PC-3 (cell line): Measurements from ENCODE around the gene RDM1. TPM values are rescaled to one million over a fixed set of nuclear protein-coding genes. Genes with fewer than 3 reads are reported as not detected.

Source experiments
- ATAC-seq: fragments of 200-7000 bp; cut with Tn5 transposase; 2 replicates; pipeline ENCODE4 v1.9.1; 2020; ENCODE audit warnings: mild to moderate bottlenecking, moderate library complexity
- BruUV-seq: library from RNA; stranded (reverse); fragments of 400-500 nt; replicated peaks from 2 replicates; lab custom pipeline; 2021; lab: Mats Ljungman, UMichigan
- CTCF ChIA-PET: fragments of 300-600 bp; sonication (Branson Sonifier 250); formaldehyde crosslinking; loops from one replicate; lab custom pipeline; 2022; ENCODE audit warnings: antibody characterized with exemption; lab: Charles Lee
- POLR2A ChIA-PET: fragments of 300-600 bp; sonication (Branson Sonifier 250); formaldehyde crosslinking; loops from one replicate; lab custom pipeline; 2022; ENCODE audit warnings: antibody characterized with exemption; ENCODE audit not compliant: unreplicated experiment; lab: Charles Lee
- DNase-seq: peaks from one replicate; pipeline ENCODE4 v3.0.0-alpha.2; 2015
- H2AFZ ChIP-seq: fragments of 300-600 bp; sonication (generic); 2 replicates; pipeline ENCODE4 v1.6.0; 2016; ENCODE audit warnings: antibody characterized with exemption, low read length
- H3F3A ChIP-seq: fragments of 300-600 bp; sonication (generic); one replicate; pipeline ENCODE4 v1.6.0; 2017; ENCODE audit warnings: antibody characterized with exemption, low read length, control low read depth, mild to moderate bottlenecking; ENCODE audit not compliant: unreplicated experiment
- H3K27ac ChIP-seq: fragments of 300-600 bp; sonication (generic); 2 replicates; pipeline ENCODE4 v1.5.1; 2016; ENCODE audit warnings: mild to moderate bottlenecking, low read length
- H3K27me3 ChIP-seq: fragments of 300-600 bp; sonication (generic); 2 replicates; pipeline ENCODE4 v1.6.1; 2016; ENCODE audit warnings: low read length, mixed read lengths
- H3K36me3 ChIP-seq: fragments of 300-600 bp; sonication (generic); 2 replicates; pipeline ENCODE4 v1.6.1; 2016; ENCODE audit warnings: low read depth, mixed run types, low read length, mixed read lengths
- H3K4me1 ChIP-seq: fragments of 300-600 bp; sonication (generic); 2 replicates; pipeline ENCODE4 v1.5.1; 2016; ENCODE audit warnings: low read length; ENCODE audit not compliant: insufficient read depth
- H3K4me2 ChIP-seq: fragments of 300-600 bp; sonication (generic); 2 replicates; pipeline ENCODE4 v1.6.0; 2016; ENCODE audit warnings: low read length
- H3K4me3 ChIP-seq: fragments of 300-600 bp; sonication (generic); 2 replicates; pipeline ENCODE4 v1.5.1; 2016; ENCODE audit warnings: mild to moderate bottlenecking, low read length, mixed read lengths
- H3K79me2 ChIP-seq: fragments of 300-600 bp; sonication (generic); 2 replicates; pipeline ENCODE4 v1.6.1; 2017; ENCODE audit warnings: low read length, mixed read lengths
- H3K9ac ChIP-seq: fragments of 300-600 bp; sonication (generic); 2 replicates; pipeline ENCODE4 v1.6.0; 2016; ENCODE audit warnings: mild to moderate bottlenecking, low read length
- H3K9me2 ChIP-seq: fragments of 300-600 bp; sonication (generic); replicated peaks from 2 replicates; pipeline ENCODE4 v1.6.1; 2016; ENCODE audit warnings: mixed run types, low read length, mixed read lengths
- H3K9me3 ChIP-seq: fragments of 300-600 bp; sonication (generic); 2 replicates; pipeline ENCODE4 v1.6.1; 2016; ENCODE audit warnings: low read length, mixed read lengths
- H4K20me1 ChIP-seq: fragments of 300-600 bp; sonication (generic); 2 replicates; pipeline ENCODE4 v1.6.1; 2016; ENCODE audit warnings: low read length, mixed read lengths
- EZH2 ChIP-seq: fragments of 300-600 bp; sonication (generic); IDR thresholded peaks from one replicate; pipeline ENCODE4 v1.6.1; 2017; ENCODE audit warnings: antibody characterized with exemption, mild to moderate bottlenecking, low read length; ENCODE audit not compliant: unreplicated experiment
- EZH2phosphoT487 ChIP-seq: fragments of 300-600 bp; sonication (generic); IDR thresholded peaks from 2 replicates; pipeline ENCODE4 v1.6.1; 2018; ENCODE audit warnings: mild to moderate bottlenecking, antibody characterized with exemption, low read length, borderline replicate concordance
- intact Hi-C: fragments of 100-400 bp; cut with micrococcal nuclease; formaldehyde crosslinking; loops from 2 replicates; pipeline ENCODE4 v1.9.0; 2023
- total RNA-seq: library from RNA; depleted of rRNA; stranded (reverse); fragments of >200 nt; gene quantifications from 2 replicates; pipeline ENCODE4 v1.2.3, GENCODE V29; 2014
- TF ChIP-seq, protein P1 (sequence below): fragments of 300-600 bp; sonication (generic); conservative IDR thresholded peaks from 2 replicates; pipeline ENCODE4 v1.5.1; 2017; ENCODE audit warnings: antibody characterized with exemption, low read depth, mild to moderate bottlenecking, low read length

RDM1 gene
- total RNA-seq, 1 experiment from 2014 or later = 2.0 TPM

- no peak overlapping the region for H3K4me2 ChIP-seq
- POLR2A ChIA-PET = no interaction called here
These were observed 22.9 kb downstream of the RDM1 start for GRCh38 chr17:35907691-35908090.

GRCh38 chr17:35906926-35907637 lies 23.5 kb downstream of the RDM1 start:
- no peak for ATAC-seq
- CTCF ChIA-PET = no interaction called here

More at GRCh38 chr17:35907691-35908090, 22.9 kb downstream of the RDM1 start:
- intact Hi-C loops = no loop called here
- Histone ChIP-seq H3K4me3 (no peak overlapping the region), H3K9me2 (no peaks in the 10 kb centered on the region), H3K27ac (no peak overlapping the region), H4K20me1 (no peaks in the 10 kb centered on the region), H3K9ac (no peak overlapping the region), H3K79me2 (no peaks in the 10 kb centered on the region), H2AFZ (no peak overlapping the region), H3K9me3 (no peaks in the 10 kb centered on the region), H3K4me1 (no peaks in the 10 kb centered on the region), H3F3A (no peaks in the 10 kb centered on the region), H3K36me3 (no peaks in the 10 kb centered on the region), H3K27me3 (no peaks in the 10 kb centered on the region)
- ATAC-seq (no peak), DNase-seq (no peak)
- BruUV-seq = no TSS peak
- no peak for TF ChIP-seq EZH2phosphoT487
- TF ChIP-seq EZH2 = no peak
- TF ChIP-seq, protein P1, sequence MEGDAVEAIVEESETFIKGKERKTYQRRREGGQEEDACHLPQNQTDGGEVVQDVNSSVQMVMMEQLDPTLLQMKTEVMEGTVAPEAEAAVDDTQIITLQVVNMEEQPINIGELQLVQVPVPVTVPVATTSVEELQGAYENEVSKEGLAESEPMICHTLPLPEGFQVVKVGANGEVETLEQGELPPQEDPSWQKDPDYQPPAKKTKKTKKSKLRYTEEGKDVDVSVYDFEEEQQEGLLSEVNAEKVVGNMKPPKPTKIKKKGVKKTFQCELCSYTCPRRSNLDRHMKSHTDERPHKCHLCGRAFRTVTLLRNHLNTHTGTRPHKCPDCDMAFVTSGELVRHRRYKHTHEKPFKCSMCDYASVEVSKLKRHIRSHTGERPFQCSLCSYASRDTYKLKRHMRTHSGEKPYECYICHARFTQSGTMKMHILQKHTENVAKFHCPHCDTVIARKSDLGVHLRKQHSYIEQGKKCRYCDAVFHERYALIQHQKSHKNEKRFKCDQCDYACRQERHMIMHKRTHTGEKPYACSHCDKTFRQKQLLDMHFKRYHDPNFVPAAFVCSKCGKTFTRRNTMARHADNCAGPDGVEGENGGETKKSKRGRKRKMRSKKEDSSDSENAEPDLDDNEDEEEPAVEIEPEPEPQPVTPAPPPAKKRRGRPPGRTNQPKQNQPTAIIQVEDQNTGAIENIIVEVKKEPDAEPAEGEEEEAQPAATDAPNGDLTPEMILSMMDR = no peak
- CTCF ChIA-PET = no interaction called here

More at GRCh38 chr17:35906926-35907637, 23.5 kb downstream of the RDM1 start:
- Histone ChIP-seq H3F3A (no peaks in the 10 kb centered on the region), H3K79me2 (no peaks in the 10 kb centered on the region), H3K9me2 (no peaks in the 10 kb centered on the region), H3K27me3 (no peaks in the 10 kb centered on the region), H2AFZ (no peak overlapping the region), H3K36me3 (no peaks in the 10 kb centered on the region), H4K20me1 (no peaks in the 10 kb centered on the region), H3K9me3 (no peaks in the 10 kb centered on the region), H3K27ac (no peak overlapping the region), H3K4me1 (no peaks in the 10 kb centered on the region), H3K4me2 (no peak overlapping the region), H3K9ac (no peak overlapping the region), H3K4me3 (no peak overlapping the region)
- POLR2A ChIA-PET = no interaction called here
- TF ChIP-seq EZH2phosphoT487 (no peak), EZH2 (no peak)
- TF ChIP-seq, protein P1 = no peak
- no peak for DNase-seq
- intact Hi-C loops = no loop called here
- BruUV-seq = no TSS peak
